Omental fat pad (tissue), 4 donors: ENCODE data around the gene MUC21. TPM values are rescaled to one million over a fixed set of nuclear protein-coding genes. Genes with fewer than 3 reads are reported as not detected.
"Not testable (repeated sequence)": the region's sequence is repeated elsewhere in the genome, so short reads cannot be mapped to it uniquely, and the experiment has no call there.

ENCODE experiments used
- ATAC-seq: fragments of 150-250 bp; one replicate; pipeline ENCODE4 v1.9.1; 2016; ENCODE audit warnings: mild to moderate bottlenecking, moderate library complexity; ENCODE audit not compliant: low FRiP score
- DNase-seq: peaks from one replicate; pipeline ENCODE4 v3.0.0-alpha.2; 2019; ENCODE audit warnings: low spot score
- total RNA-seq, 4 donors: library from RNA; depleted of rRNA; stranded (reverse); fragments of >200 nt; gene quantifications; one replicate each; pipeline ENCODE4 v1.1.0, GENCODE V29; 2016
- TF ChIP-seq, protein P1 (sequence below), 3 donors: fragments of 450-650 bp; IDR thresholded peaks; one replicate each; pipeline ENCODE4 v1.5.1; 2016 to 2017; ENCODE audit warnings: antibody characterized with exemption in 3 of 3, mild to moderate bottlenecking in 3 of 3, moderate library complexity in 2 of 3

Gene MUC21
- total RNA-seq, 4 donors from 2014 or later, result not detected

DNA sequence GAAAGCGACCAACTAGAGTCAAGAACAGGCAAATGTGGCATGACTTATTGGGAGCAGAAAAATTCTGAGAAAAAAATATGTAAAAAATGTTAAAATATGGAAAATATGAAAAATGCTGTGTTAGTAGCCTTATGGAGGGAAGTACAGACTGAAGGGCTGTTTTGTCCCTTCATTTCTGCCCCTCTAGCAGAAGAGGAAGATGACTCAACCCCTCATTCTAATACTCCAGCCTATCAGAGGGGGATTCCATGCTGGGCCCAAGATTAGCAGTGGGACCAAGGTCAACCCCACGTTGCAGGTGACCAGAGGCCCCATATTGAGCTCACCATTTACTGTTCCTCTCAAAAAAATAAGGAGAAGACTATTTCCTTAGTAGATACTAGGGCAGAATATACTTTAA lies 8.4 kb downstream of the MUC21 start:
- no peak for ATAC-seq
- TF ChIP-seq, protein P1, sequence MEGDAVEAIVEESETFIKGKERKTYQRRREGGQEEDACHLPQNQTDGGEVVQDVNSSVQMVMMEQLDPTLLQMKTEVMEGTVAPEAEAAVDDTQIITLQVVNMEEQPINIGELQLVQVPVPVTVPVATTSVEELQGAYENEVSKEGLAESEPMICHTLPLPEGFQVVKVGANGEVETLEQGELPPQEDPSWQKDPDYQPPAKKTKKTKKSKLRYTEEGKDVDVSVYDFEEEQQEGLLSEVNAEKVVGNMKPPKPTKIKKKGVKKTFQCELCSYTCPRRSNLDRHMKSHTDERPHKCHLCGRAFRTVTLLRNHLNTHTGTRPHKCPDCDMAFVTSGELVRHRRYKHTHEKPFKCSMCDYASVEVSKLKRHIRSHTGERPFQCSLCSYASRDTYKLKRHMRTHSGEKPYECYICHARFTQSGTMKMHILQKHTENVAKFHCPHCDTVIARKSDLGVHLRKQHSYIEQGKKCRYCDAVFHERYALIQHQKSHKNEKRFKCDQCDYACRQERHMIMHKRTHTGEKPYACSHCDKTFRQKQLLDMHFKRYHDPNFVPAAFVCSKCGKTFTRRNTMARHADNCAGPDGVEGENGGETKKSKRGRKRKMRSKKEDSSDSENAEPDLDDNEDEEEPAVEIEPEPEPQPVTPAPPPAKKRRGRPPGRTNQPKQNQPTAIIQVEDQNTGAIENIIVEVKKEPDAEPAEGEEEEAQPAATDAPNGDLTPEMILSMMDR (IDR thresholded peaks at IDR 0.05), result no peak
- DNase-seq, result no peak

DNA sequence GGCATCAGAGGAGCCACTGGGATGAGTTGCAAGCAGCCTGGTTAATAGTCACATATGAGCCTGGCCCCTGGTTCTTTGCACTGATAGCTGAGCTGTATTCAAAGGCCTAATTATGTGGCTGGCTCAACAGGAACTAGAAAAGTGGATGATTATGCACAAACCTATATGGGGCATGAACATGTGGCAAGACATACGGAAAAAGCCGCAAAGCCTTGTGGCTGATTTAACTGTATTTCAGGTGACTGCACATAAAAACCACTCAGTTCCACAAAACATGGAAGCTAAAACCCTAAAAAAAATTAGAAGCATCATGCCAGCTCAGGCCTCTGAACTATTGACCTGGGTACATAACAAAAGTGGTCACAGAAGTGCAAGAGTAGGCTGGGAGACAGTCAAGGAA lies 13.8 kb downstream of the MUC21 start:
- DNase-seq, result no peak
- TF ChIP-seq, protein P1 (IDR thresholded peaks at IDR 0.05), result no peak
- no peak for ATAC-seq

DNA sequence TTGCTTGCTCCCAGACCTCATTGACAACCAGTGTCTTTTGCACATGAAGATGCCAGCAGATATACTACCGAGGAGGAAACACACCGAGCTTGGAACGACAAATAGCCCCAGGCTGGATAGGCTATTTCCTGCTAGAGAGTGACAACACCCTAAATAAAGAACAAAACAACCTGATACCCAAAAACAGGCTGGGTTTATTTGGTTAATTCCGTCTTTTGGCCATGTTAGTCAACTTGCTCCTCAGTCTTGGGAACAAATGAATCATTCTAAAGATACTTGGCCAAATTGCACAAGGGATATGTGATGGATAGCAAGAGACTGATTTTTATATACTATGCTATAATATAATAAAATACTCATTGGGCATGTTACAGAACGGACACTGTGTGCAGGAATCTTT lies 15.3 kb downstream of the MUC21 start:
- TF ChIP-seq, protein P1 (IDR thresholded peaks at IDR 0.05), result no peak
- DNase-seq (no peak), ATAC-seq (no peak)

DNA sequence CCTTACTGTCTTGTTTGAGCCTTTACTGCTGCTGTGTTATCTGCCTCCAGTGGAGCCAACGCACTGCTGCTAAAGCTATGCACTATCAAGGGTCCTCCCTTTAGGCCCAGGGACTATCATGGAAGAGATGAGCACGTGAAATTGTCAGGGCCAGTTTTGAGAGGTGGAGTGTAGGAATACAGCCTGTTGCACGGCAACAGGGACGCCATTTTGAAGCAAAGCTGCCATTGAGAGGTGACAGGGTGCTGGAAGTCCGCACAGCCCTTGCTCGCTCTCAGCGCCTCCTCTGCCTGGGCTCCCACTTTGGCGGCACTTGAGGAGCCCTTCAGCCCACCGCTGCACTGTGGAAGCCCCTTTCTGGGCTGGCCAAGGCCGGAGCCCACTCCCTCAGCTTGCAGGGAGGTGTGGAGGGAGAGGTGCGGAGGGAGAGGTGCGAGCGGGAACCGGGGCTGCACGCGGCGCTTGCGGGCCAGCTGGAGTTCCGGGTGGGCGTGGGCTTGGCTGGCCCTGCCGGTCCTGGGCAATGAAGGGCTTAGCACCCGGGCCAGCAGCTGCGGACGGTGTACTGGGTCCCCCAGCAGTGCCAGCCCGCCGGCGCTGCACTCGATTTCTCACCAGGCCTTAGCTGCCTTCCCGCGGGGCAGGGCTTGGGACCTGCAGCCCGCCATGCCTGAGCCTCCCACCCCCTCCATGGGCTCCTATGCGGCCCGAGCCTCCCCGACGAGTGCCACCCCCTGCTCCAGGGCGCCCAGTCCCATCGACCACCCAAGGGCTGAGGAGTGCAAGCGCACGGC lies 16.7 kb downstream of the MUC21 start:
- ATAC-seq, DNase-seq: not testable (repeated sequence)

DNA sequence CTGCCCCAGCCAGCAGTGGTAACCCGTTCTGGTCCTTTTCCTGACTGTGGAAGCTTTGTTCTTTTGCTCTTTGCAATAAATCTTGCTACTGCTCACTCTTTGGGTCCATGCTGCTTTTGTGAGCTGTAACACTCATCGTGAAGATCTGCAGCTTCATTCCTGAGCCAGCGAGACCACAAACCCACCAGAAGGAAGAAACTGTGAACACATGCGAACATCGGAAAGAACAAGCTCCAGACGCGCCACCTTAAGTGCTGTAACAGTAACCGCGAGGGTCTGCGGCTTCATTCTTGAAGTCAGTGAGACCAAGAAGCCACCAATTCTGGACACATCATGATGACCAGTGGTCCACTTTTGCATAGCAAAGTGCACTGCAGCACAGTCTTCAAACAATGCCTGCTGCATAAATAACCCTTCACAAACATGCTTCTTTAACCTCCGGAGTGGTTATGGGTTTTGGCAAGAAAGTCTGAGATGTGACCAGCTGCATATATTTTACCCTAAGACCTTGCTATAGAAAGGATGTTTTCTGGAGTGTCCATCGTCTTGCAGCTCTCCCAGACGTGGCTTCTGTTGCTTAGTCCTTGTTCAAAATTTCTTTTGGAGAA lies 17.9 kb downstream of the MUC21 start:
- TF ChIP-seq, protein P1 (IDR thresholded peaks at IDR 0.05), result no peak
- ATAC-seq (no peak), DNase-seq (no peak)

DNA sequence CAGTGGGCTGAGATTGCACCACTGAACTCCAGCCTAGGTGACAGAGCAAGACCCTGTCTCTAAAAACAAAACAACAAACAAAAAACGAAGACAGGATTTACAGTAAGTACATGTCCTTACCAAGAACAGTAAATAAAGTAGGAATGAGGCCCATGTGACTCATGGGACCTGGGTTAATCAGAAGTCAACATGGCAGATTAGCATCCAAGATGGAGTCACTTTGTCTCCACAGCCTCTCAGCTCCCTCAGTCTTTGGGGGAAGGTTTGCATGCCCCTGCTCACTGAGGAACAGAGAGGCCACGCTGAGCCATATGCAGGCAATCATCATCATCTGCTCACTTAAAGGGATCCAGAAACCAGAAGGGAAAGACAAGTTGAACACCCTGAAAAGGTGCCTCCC lies 19.0 kb downstream of the MUC21 start:
- TF ChIP-seq, protein P1 (IDR thresholded peaks at IDR 0.05), result no peak
- ATAC-seq (no peak), DNase-seq (no peak)

DNA sequence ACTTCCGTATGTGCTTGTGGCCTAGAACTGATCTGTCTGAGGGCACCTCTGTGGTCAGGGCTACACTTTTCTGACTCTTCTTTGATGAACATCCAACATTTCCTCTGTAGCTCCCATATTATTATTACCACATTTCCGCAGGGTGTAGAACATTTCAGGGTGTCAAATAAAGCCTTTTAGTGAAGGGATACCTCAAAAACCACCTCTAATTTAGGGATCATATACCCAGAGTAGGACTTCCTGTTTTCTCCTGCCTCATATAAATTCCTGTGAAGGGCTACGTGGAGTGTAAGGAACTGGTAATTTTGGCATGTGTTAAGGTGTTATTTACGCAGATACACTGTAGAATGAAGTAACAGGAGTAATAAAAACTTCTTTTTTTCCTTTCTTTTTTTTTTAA lies 21.3 kb downstream of the MUC21 start:
- TF ChIP-seq, protein P1 (IDR thresholded peaks at IDR 0.05), result no peak
- ATAC-seq (no peak), DNase-seq (no peak)
